Colonic mucosa (tissue), 4 donors: ENCODE measurements around the gene SLC9A9. TPM values are rescaled to one million over a fixed set of nuclear protein-coding genes. Genes with fewer than 3 reads are reported as not detected.

Experiments
- DNase-seq: peaks from one replicate; pipeline ENCODE4 v3.0.0-alpha.2; 2020
- H3K27ac ChIP-seq: fragments of 200-600 bp; one replicate; pipeline ENCODE4 v1.8.0; 2021
- H3K27me3 ChIP-seq: fragments of 200-600 bp; one replicate; pipeline ENCODE4 v1.8.0; 2021
- H3K36me3 ChIP-seq: fragments of 200-600 bp; one replicate; pipeline ENCODE4 v1.8.0; 2021
- H3K4me1 ChIP-seq: fragments of 200-600 bp; one replicate; pipeline ENCODE4 v1.8.0; 2021; ENCODE audit warnings: mild to moderate bottlenecking
- H3K4me3 ChIP-seq: fragments of 200-600 bp; one replicate; pipeline ENCODE4 v1.8.0; 2021
- H3K9ac ChIP-seq, 2 donors: one replicate each; pipeline ENCODE4 v1.7.0; 2013; ENCODE audit warnings: control low read depth in 2 of 2, low read depth in 2 of 2, low read length in 2 of 2
- H3K9me3 ChIP-seq: fragments of 200-600 bp; one replicate; pipeline ENCODE4 v1.8.0; 2021
- CTCF ChIP-seq: fragments of 200-600 bp; IDR thresholded peaks from one replicate; pipeline ENCODE4 v1.8.0; 2022; ENCODE audit warnings: antibody characterized with exemption, mild to moderate bottlenecking
- intact Hi-C: fragments of 100-400 bp; cut with DNase I; formaldehyde crosslinking; loops from one replicate; pipeline ENCODE4 v1.14.1; 2022
- total RNA-seq, 2 donors: library from RNA; stranded (reverse); fragmentation: NEBNext Ultra II Directional in 1 of 2; extraction: Animal tissue kit (Norgen Biotek cat#: 25700) in 1 of 2; gene quantifications; one replicate each; pipeline ENCODE4 v1.2.1, GENCODE V29; 2021
- donor health status: healthy.
- donor health status: DM: no; HTN: no; CAD: no.
- donor health status: DM: no; HTN: no; CAD: no.

SLC9A9 gene
- total RNA-seq, 2 donors from 2014 or later, result 2.5 to 6.5 TPM

- TF ChIP-seq CTCF, result no peak
- H3K4me1 ChIP-seq, result no peaks in the 10 kb centered on the region
- H3K9me3 ChIP-seq, result no peaks in the 10 kb centered on the region
- H3K27me3 ChIP-seq, result no peaks in the 10 kb centered on the region
- H3K9ac ChIP-seq, result no peak overlapping the region
- no peak for DNase-seq
- H3K4me3 ChIP-seq, result no peak overlapping the region
- H3K36me3 ChIP-seq, result no peaks in the 10 kb centered on the region
- intact Hi-C loops, result no loop called here
- H3K27ac ChIP-seq, result no peak overlapping the region
Observed at GRCh38 chr3:143548393-143548792, 299.9 kb downstream of the SLC9A9 start.

- H3K27ac ChIP-seq, result no peak overlapping the region
- H3K27me3 ChIP-seq, result no peaks in the 10 kb centered on the region
- H3K9ac ChIP-seq, result no peak overlapping the region
- no peak overlapping the region for H3K4me3 ChIP-seq
- H3K4me1 ChIP-seq, result no peaks in the 10 kb centered on the region
- no peaks in the 10 kb centered on the region for H3K9me3 ChIP-seq
- no peaks in the 10 kb centered on the region for H3K36me3 ChIP-seq
- no peak for DNase-seq
- TF ChIP-seq CTCF, result no peak
- intact Hi-C loops, result no loop called here
Observed at GRCh38 chr3:143538577-143538981, 309.7 kb downstream of the SLC9A9 start.

- intact Hi-C loops, result no loop called here
- DNase-seq, result no peak
- TF ChIP-seq CTCF, result no peak
Observed at GRCh38 chr3:143538061-143538460, 310.2 kb downstream of the SLC9A9 start.

GRCh38 chr3:143536817-143537535 is 311.3 kb downstream of the SLC9A9 start:
- Histone ChIP-seq H3K9me3 (no peaks in the 10 kb centered on the region), H3K9ac (no peak overlapping the region), H3K36me3 (no peaks in the 10 kb centered on the region), H3K4me3 (no peak overlapping the region), H3K27me3 (no peaks in the 10 kb centered on the region), H3K27ac (no peak overlapping the region), H3K4me1 (no peaks in the 10 kb centered on the region)
- no peak for DNase-seq
- TF ChIP-seq CTCF, result no peak
- intact Hi-C loops, result no loop called here

More at GRCh38 chr3:143538061-143538460, 310.2 kb downstream of the SLC9A9 start:
- H3K9ac ChIP-seq, result no peak overlapping the region
- H3K27me3 ChIP-seq, result no peaks in the 10 kb centered on the region
- no peaks in the 10 kb centered on the region for H3K9me3 ChIP-seq
- no peaks in the 10 kb centered on the region for H3K4me1 ChIP-seq
- H3K4me3 ChIP-seq, result no peak overlapping the region
- H3K36me3 ChIP-seq, result no peaks in the 10 kb centered on the region
- H3K27ac ChIP-seq, result no peak overlapping the region

GRCh38 chr3:143535994-143536784 is 312.1 kb downstream of the SLC9A9 start:
- no peak for DNase-seq
- no peak for TF ChIP-seq CTCF
- H3K4me3 ChIP-seq, result no peak overlapping the region
- no peak overlapping the region for H3K9ac ChIP-seq
- no peaks in the 10 kb centered on the region for H3K9me3 ChIP-seq
- H3K36me3 ChIP-seq, result no peaks in the 10 kb centered on the region
- H3K27ac ChIP-seq, result no peak overlapping the region
- intact Hi-C loops, result no loop called here
- H3K27me3 ChIP-seq, result no peaks in the 10 kb centered on the region
- H3K4me1 ChIP-seq, result no peaks in the 10 kb centered on the region
